Anterior cingulate cortex (tissue), 58 donors: ENCODE measurements around the gene KRT5.

ENCODE experiments used
- DNase-seq, 58 donors: peaks; one replicate each; lab custom pipeline; 2025; lab: John Stamatoyannopoulos, UW

The KRT5 gene

GRCh38 chr12:52539083-52539820 lies 19.1 kb upstream of the KRT5 start:
- DNase-seq = peak in 1 of 58 donors; percentile 4

- no peak for DNase-seq
These were observed 16.9 kb upstream of the KRT5 start for GRCh38 chr12:52537101-52537500.

- DNase-seq = no peak
These were observed 15.4 kb upstream of the KRT5 start for GRCh38 chr12:52535574-52535973.

GRCh38 chr12:52534482-52534881 lies 14.3 kb upstream of the KRT5 start:
- no peak for DNase-seq

GRCh38 chr12:52533686-52534470 lies 13.7 kb upstream of the KRT5 start:
- DNase-seq = peak in 2 of 58 donors; percentile 6

GRCh38 chr12:52532636-52533035 lies 12.4 kb upstream of the KRT5 start:
- DNase-seq = no peak

GRCh38 chr12:52531566-52532300 lies 11.5 kb upstream of the KRT5 start:
- DNase-seq = peak in 3 of 58 donors; percentile 11 to 21 (median 20)

- no peak for DNase-seq
These were observed 10.7 kb upstream of the KRT5 start for GRCh38 chr12:52530905-52531304.

GRCh38 chr12:52530366-52530765 lies 10.2 kb upstream of the KRT5 start:
- DNase-seq = no peak

- no peak for DNase-seq
These were observed 9.7 kb upstream of the KRT5 start for GRCh38 chr12:52529846-52530245.

GRCh38 chr12:52529417-52529816 lies 9.2 kb upstream of the KRT5 start:
- DNase-seq = no peak

- peak in 41 of 58 donors; percentile 17 to 76 (median 49) for DNase-seq
These were observed 8.5 kb upstream of the KRT5 start for GRCh38 chr12:52528641-52529143.

- no peak for DNase-seq
These were observed 7.1 kb upstream of the KRT5 start for GRCh38 chr12:52527121-52527800.

GRCh38 chr12:52526511-52526951 lies 6.3 kb upstream of the KRT5 start:
- no peak for DNase-seq

GRCh38 chr12:52525661-52526499 lies 5.7 kb upstream of the KRT5 start:
- no peak for DNase-seq

GRCh38 chr12:52524898-52525591 lies 4.9 kb upstream of the KRT5 start:
- DNase-seq = peak in 1 of 58 donors; percentile 29

- no peak for DNase-seq
These were observed 4.2 kb upstream of the KRT5 start for GRCh38 chr12:52524241-52524897.

GRCh38 chr12:52523824-52524223 lies 3.6 kb upstream of the KRT5 start:
- DNase-seq = no peak
